HG02884 (cell line): ENCODE data around the gene GLYR1.

Experiments
- ATAC-seq: cut with Tn5 transposase; IDR thresholded peaks from one replicate; pipeline ENCODE4 v1.9.1; 2021; ENCODE audit warnings: mild to moderate bottlenecking, moderate library complexity; ENCODE audit not compliant: unreplicated experiment

The GLYR1 gene

DNA sequence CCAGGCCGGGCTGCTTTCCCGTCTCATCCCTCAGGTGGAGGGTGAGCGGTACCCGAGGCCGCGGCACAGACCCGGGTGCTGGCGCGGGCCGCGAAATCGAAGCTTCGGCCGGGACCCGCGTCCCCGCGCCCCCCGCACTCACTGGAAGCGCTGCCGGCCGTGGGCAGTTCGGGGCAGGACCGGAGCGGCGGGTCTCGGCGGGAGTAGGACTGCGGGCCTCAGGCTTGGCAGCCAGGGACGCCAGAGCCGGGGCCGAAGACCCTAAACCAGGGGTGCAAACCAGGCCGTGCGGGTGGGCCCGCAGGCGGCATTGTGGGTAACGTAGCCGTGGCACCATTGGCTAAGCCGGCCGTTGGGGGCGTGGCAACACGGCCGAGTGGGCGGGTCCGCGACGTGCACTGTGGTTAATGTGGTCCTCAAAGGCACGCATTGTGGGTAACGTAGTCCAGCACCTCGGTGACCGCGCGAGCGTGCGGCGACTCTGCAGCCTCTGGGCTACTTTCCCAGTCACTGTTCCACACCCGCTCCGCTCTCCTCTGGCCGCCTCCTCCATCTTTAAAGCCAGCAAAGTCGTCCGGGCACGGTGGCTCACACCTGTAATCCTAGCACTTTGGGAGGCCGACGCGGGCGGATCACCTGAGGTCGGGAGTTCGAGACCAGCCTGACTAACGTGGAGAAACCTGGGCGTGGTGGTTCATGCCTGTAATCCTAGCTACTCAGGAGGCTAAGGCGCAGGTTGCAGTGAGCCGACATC is 80.0 kb downstream of the GLYR1 start, which contains the start of gene ZNF500:
TSS of gene ZNF500 (minus strand) at position 288 of the 754 bp plus-strand sequence. CDS start 1,184 bp downstream, outside the sequence.
- ATAC-seq = peak; percentile 83

DNA sequence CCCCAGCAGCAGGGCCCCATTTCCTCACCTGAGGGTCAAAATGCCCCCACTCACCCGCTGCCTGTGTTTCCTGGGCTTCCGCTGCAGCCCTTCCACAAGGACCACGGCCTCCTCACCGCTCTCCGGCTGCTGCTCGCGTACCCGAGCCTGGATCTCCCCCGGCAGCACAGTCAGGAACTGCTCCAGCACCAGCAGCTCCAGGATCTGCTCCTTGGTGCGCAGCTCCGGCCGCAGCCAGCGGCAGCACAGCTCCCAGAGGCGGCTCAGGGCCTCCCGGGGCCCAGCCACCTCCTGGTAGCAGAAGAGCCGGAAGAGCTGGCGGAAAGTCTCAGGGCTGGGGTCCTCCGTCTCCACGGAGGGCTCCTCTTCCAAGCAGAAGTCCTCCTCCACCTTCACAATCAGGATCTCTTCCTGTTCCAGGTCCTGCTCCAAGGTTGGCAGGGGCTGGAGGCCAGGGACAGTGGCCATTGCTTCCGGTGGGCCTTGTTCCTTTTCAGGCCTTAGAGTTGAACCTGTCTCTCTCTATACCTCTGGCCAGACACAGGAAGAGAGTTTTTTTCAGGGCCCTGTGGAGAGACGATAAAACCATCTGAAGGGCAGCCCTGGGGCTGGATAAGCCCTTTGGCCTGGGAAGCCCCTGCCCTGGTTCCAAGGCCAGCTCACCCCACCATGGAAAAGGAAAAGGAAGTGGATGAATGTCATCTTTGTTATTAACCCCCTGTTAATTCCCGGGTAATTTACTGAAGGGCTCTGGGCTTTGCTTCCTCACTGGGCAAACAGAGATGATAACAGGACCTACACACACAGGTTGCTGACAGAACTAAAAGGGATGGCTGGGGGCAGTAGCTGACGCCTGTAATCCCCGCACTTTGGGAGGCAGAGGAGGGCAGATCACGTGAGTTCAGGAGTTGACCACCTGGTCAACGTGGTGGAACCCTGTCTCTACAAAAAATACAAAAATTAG is 81.3 kb downstream of the GLYR1 start:
- ATAC-seq = no peak

DNA sequence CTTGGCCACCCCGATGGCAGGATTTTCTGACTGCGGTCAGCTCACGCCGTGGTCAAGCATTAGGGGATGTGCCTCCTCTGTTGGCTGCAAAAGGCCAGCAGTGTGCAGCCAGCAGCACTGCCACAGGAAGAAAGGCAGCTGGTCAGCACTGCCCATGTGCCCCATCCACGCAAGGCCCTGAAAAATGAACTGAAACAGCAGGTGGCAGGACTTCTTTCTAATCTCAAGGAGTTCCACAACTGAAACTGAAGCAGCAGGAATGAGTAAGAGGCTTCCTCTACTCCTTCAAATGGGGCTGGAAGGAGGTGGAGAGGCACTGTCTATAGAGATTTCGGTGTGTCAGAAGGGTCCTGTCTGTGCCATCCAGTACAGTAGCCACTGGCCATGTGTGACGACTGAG is 83.3 kb downstream of the GLYR1 start:
- ATAC-seq = no peak

DNA sequence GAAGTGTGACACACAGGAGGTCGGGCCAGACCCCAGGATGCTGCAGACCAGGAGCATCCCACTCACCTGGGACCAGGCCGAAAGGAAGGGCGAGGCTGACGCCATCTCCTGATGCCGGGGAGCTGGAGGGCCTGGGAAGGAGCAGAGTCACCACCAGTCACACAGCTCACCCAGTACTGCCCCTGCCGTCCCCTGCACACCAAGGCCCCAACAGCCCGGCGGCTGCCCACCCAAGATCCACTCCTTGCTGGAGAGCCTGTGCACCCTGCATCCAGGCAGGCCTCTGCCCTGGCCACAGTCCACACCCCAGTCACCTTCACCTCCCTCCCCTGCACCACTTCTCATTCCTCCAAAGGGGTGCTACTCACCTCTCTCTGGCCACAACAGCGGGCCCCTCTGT is 84.9 kb downstream of the GLYR1 start:
- ATAC-seq = no peak

DNA sequence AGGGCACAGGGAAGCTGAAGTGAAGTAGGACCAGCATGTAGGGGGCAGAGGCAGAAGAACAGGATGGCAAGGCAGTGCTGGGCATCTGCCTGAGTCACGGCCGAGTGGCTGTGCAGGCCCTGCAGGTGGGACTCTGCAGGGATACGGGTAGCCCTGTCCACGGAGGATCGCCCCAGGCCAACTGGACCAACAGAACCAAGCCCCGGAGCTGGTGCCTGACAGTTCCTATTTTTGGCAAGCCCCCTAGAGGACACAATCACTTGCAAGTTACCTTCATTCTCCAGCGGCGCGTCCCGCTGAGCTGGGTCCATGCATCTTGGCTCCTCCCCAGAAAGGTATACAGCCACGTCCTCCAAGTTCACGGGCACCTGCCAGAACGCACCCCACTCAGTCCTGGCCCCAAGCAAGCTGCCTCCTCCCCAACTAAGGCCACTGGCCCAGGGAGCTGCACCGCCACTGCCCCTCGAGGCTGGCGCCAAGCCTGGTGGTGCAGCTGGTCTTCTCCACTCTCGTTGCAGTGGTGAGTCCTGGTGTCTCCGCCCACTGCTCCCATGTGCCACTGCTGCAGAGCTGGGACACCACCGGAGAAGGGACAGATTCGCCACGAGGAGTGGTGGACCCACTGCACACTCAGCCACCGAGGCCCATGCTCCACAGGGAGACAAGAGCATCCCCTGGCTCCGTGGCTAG is 86.7 kb downstream of the GLYR1 start:
- no peak for ATAC-seq

DNA sequence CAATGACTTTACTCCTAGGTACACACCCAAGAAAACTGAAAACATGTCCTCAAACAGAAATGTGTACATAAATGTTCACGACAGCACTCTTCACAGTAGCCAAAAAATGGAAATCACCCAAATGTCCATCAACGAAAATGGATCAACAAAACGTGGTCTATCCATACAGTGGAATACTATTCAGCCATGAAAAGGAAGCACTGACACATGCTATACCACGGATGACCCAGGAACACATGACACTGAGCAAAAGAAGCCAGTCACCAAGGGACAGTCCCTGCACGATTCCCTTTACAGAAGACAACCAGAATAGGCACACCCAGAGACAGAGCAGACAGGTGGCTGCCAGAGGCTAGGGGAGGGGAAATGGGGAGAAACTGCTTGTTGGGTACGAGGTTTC is 91.4 kb downstream of the GLYR1 start:
- no peak for ATAC-seq

DNA sequence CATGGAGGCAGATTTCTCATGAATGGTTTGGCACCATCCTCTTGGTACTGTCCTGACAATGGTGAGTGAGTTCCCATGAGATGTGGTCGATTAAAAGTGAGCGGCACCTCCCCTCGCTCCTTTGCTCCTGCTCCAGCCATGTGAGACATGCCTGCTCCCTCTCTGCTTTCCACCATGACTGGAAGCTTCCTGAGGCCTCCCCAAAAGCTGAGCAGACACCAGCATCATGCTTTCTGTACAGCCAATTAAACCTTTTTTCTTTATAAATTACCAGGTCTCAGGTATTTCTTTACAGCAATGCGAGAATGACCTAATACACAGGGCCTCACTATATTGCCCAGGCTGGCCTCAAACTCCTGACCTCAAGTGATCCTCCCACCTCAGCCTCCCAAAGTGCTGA is 92.2 kb downstream of the GLYR1 start:
- ATAC-seq = no peak

DNA sequence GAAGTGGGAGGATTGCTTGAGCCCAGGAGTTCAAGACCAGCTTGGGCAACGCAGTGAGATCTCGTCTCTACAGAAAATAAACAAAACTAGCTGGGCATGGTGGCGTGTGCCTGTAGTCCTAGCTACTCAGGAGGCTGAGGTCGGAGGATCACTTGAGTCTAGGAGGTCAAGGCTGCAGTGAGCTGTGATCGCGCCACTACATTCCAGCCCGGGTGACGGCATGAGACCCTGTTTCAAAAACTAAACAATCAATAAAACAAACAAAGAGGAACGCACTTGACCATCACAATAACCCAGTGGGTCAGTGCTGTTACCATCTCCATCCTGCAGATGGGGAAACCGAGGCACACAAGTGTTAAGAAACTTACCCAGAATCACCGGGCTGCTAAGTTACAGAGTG is 93.9 kb downstream of the GLYR1 start:
- no peak for ATAC-seq
